NCI-H1105 treated with DMSO at 0.1 percent for 48 hours (cell line): ENCODE data around the gene DDTL.

Experiments used
- DNase-seq: peaks from one replicate; lab custom pipeline; 2025; lab: John Stamatoyannopoulos, UW

DDTL gene

GRCh38 chr22:24006207-24006913 is 39.7 kb downstream of the DDTL start:
- DNase-seq = no peak

- DNase-seq = no peak
Measured at GRCh38 chr22:24006914-24007214, 40.2 kb downstream of the DDTL start.

- DNase-seq = no peak
Measured at GRCh38 chr22:24007253-24008021, 40.7 kb downstream of the DDTL start.

GRCh38 chr22:24008022-24008283 is 41.3 kb downstream of the DDTL start:
- DNase-seq = no peak

- no peak for DNase-seq
Measured at GRCh38 chr22:24008381-24009226, 41.9 kb downstream of the DDTL start.

GRCh38 chr22:24009227-24010017 is 42.7 kb downstream of the DDTL start:
- DNase-seq = no peak

GRCh38 chr22:24010018-24010391 is 43.3 kb downstream of the DDTL start:
- DNase-seq = no peak

GRCh38 chr22:24011735-24012068 is 45.0 kb downstream of the DDTL start:
- peak; percentile 45 for DNase-seq

GRCh38 chr22:24016156-24016555 is 49.5 kb downstream of the DDTL start:
- DNase-seq = no peak

- no peak for DNase-seq
Measured at GRCh38 chr22:24021304-24021703, 54.6 kb downstream of the DDTL start.
